D721Med (cell line): ENCODE data around the gene ITPR2.
"Not testable (repeated sequence)": the region's sequence is repeated elsewhere in the genome, so short reads cannot be mapped to it uniquely, and the experiment has no call there.

ENCODE experiments used
- DNase-seq: peaks from one replicate; pipeline ENCODE4 v3.0.0; 2011; ENCODE audit warnings: low spot score; ENCODE audit not compliant: insufficient read length
- FAIRE-seq: peaks from 2 replicates; lab custom pipeline; 2011; peaks lifted over from hg19 to GRCh38; lab: Jason Lieb, UNC
- CTCF ChIP-seq: IDR thresholded peaks from 2 replicates; pipeline ENCODE4 v1.5.1; 2012; ENCODE audit warnings: mild to moderate bottlenecking, control low read depth; ENCODE audit not compliant: insufficient read depth; ENCODE audit errors: missing control alignments

ITPR2 gene

GRCh38 chr12:26647088-26647487 lies 185.9 kb downstream of the ITPR2 start:
- no peak for FAIRE-seq
- no peak for DNase-seq
- no peak for TF ChIP-seq CTCF

- no peak for FAIRE-seq
- no peak for DNase-seq
- TF ChIP-seq CTCF: no peak
Measured at GRCh38 chr12:26646571-26646970, 186.4 kb downstream of the ITPR2 start.

DNA sequence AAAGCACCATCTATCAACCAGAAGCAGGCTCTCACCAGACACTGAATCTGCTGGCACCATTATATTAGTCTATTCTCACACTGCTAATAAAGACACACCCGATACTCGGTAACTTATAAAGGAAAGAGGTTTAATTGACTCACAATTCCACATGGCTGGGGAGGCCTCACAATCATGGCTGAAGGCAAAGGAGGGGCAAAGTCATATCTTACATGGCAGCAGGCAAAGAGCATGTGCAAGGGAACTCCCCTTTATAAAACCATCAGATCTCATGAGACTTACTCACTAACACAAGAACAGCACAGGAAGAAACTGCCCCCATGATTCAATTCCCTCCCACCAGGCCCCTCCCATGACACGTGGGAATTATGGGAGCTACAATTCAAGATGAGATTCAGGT lies 188.6 kb downstream of the ITPR2 start:
- FAIRE-seq: not testable (repeated sequence)

DNA sequence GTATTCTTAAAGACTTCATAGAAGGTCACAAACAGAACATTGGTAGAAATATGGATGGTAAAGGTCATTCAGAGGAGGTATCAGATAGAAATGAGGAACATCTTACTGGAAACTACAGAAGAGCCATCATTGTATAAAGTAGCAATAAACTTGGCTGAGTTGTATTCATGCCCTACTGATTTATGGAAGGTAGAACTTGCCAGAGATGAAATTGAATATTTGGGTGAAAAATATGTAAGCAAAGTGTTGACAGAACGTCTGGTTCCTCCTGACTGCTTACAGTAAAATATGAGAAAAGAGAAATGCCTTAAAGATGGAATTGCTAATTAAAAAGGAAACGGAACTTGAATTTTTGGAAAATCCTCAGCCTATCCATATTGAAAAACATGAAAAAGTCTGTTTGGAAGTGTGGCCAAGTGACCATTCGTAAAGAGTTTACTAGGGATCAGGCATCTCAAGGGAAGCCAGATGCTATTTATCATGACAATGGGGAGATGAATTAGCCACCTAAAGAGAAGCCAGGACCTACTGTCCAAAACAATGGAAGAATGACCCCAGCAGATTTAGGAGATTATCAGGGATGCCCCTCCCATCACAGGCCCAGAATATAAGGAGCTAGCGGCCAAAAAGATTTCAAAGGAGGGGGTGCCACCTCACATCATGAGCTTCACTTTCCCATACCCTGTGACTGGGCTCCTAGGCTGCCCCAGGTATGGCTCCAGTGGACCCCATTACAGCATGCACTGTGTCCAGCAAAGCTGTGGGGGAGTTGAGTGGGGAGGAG lies 189.3 kb downstream of the ITPR2 start:
- DNase-seq (no peak), FAIRE-seq (no peak)
- no peak for TF ChIP-seq CTCF

More for the DNA sequence above, 188.6 kb downstream of the ITPR2 start:
- DNase-seq: not testable (repeated sequence)

- FAIRE-seq (no peak), DNase-seq (no peak)
- TF ChIP-seq CTCF: no peak
Measured at GRCh38 chr12:26642361-26642760, 190.6 kb downstream of the ITPR2 start.

- no peak for TF ChIP-seq CTCF
- FAIRE-seq: no peak
- DNase-seq: no peak
Measured at GRCh38 chr12:26636710-26637328, 196.2 kb downstream of the ITPR2 start.

- peak; percentile 46 for FAIRE-seq
Measured at GRCh38 chr12:26633591-26634210, 199.3 kb downstream of the ITPR2 start.

More at GRCh38 chr12:26633591-26634210, 199.3 kb downstream of the ITPR2 start:
- TF ChIP-seq CTCF: no peak
- no peak for DNase-seq
